NOMO-1 treated with DMSO at 0.1 percent for 48 hours (cell line): ENCODE data around the gene RNF151.
A peak's percentile ranks its signal among the peaks of the same experiment; 100 is the strongest.
"Not testable (repeated sequence)": the region's sequence is repeated elsewhere in the genome, so short reads cannot be mapped to it uniquely, and the experiment has no call there.

Experiments used
- DNase-seq: peaks from one replicate; lab custom pipeline; 2025; ENCODE audit not compliant: unreplicated experiment; lab: John Stamatoyannopoulos, UW

RNF151 gene

GRCh38 chr16:1958715-1959268, 7.9 kb upstream of the RNF151 start:
- no peak for DNase-seq

GRCh38 chr16:1959269-1960039, 7.2 kb upstream of the RNF151 start, which contains the start of gene NDUFB10:
Gene NDUFB10 (plus strand): TSS chr16:1959538. CDS start chr16:1959625, 87 bp downstream.
- peak; percentile 81 for DNase-seq

GRCh38 chr16:1960665-1961630, 5.7 kb upstream of the RNF151 start:
- no peak for DNase-seq

- DNase-seq = no peak
These were observed 5.0 kb upstream of the RNF151 start for GRCh38 chr16:1961651-1962067.

- not testable (repeated sequence) for DNase-seq
These were observed 4.2 kb upstream of the RNF151 start for GRCh38 chr16:1962161-1963153.

DNA sequence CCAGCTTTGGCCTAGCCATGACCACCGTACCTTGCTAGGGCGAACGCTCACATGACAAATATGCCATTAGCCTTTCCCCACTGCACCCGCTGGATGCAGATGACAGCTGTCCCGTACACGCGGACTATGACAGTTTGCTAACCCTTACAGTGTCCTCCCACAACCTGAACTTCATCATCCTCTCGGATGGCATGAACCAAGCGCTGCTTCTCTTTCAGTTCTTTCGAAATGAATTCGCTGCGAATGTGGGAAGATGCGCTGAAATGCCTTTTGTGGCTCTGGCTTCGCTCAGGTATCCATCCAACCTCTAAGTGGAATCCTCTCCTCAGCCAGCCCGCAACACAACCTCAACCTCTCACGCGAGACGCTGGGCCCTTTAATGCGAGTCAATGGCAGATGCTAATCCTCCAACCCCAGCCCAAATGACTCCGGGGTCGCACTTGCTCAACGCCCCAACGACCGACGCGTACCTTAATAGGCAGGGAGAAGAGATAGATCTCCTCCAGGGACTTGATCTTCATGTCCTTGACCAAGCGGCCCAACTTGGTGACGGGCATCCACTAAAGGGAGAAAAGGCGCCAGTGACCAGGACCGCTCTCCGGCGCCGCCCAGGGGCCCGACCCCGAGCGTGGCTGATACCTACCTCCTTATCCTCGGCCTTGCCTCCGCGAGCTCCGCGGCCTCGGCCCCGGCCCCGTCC, 2.7 kb upstream of the RNF151 start:
- no peak for DNase-seq

DNA sequence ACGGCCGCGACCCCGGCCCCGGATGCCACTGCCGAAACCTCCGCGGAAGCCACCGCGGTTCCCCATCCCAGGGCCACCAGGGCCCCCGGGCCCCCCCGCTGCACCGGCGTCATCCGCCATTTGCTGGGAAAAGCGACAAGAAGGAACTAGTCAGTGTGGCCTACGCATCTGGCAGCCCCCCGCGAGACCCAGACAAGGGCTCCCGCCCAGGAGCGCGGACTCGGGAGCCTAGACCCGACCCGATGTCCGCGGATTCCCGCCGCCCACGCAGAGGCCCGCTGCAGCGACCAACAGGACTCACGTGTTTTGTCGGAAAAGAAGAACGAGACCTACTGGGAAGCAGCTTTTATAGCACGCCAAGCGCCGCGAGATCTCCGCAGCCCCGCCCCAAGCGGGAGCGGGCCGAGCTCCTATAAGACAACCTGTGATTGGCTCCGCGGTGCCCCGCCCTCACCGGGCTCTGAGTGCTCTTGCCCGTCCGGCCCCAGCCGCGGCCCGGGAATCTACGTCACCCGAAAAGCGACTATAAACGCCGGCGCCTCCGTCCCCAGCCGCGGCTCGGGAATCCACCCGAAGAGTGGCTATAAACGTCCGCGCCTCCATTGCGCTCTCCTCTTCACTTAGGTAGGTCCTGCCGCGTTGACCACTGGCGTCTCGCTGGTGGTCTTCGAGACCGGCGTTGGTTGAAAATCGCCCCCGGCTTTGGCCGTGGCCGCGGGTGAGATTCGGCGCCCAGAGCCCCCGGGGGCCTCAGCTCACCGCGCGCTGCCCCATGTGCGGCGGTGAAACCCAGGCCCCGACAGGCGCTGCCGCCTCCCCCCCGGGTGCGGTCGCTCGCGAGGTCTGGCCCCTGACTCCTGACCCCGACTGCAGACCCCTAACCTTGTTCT, 1.9 kb upstream of the RNF151 start, which contains the start of gene RPS2:
RPS2 (minus strand) TSS at position 321 of the 890 bp plus-strand sequence; CDS start at position 120, 201 bp downstream.
- peak; percentile 98 for DNase-seq

GRCh38 chr16:1965396-1966001, 1.2 kb upstream of the RNF151 start:
- no peak for DNase-seq

DNA sequence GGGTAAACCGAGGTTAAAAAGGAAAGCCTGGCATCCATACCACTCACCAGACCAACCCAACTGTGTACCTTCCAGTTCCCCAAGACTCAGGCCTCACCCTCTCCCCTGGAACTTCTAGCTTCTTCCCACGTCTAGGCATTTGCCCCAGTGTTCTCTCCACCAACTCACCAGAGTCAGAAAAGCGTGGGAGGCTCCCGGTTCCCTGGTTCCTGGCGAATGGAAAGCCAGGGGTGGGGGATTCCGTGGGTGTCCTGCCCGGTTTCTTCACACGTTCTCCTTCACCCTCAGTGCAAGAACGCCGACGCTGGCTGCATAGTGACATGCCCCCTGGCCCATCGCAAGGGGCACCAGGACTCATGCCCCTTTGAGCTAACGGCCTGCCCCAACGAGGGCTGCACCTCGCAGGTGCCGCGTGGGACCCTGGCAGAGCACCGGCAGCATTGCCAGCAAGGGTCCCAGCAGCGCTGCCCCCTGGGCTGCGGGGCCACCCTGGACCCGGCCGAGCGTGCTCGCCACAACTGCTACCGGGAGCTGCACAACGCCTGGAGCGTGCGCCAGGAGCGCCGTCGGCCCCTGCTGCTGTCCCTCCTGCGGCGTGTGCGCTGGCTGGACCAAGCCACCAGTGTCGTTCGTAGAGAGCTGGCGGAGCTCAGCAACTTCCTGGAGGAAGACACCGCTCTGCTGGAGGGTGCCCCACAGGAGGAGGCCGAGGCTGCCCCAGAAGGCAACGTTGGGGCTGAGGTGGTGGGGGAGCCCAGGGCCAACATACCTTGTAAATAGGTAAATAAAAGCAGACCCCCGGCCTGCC, 1.7 kb downstream of the RNF151 start:
- no peak for DNase-seq

DNA sequence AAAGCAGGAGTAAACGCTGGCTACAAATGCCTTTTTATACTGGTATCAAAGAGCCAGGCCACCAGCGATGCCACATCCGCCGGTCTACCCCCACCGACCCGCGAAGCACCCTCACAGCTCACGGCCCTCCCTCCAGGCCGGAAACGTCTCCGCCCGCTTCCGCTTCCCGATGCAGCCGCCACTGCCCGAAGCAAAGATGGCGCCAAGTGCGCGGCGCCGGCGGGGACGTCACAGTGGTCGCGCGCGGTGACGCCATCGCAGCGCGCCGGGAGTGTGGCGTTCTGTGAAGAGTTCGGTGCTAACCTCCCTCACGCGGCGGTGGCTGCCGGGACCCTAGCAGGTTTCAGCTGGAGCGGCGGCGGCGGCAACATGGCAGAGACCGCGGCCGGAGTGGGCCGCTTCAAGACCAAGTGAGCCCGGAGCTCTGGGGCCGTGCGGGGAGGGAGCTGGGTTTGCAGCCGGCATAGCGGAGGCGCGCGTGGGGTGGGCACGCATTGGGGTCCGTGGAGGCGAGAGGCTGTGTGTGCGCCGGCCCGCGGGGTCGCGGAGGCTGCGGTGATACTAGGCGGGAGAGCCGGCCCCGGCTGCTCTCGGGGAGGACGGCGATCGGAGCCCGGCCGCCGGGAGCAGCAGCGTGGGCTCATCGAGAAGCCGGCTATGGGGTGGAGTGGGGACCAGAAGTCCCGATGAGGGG, 5.3 kb downstream of the RNF151 start, which contains the start of gene TBL3:
TBL3 (plus strand) TSS at position 258 of the 694 bp plus-strand sequence; CDS start at position 370, 112 bp downstream.
- DNase-seq = peak; percentile 88

GRCh38 chr16:1972490-1972877, 5.8 kb downstream of the RNF151 start:
- no peak for DNase-seq

DNA sequence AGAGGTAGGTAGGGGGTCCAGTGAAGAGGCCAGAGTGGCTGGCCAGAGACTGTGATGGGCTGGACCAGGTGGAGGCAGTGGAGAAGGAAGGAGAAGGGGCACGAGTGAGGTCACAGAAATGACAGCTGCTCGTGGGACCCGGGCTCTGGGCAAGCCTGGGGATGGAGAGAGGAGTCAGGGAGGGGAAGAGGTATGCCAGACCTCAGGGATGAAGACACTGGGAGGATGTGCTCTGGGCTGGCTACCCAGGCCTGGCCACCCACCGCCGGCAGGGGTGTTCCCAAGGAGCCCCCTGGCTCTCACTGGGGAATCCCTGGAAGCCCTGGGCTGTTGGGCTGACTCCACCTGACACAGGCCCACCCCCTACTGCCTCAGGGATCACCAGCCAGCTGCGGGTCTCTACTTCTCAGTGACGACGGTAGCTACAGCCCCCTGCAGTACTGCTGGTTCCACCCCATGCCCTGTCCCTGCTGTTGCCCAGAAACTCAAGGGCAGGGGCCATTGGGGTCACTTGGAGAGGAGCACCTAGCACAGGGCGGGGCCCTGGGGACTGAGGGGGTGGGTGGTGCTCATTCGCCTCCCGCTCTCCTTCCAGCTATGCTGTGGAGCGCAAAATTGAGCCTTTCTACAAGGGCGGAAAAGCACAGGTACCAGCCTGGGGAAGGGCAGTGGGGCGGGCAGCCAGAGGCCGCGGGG, 7.0 kb downstream of the RNF151 start:
- no peak for DNase-seq

DNA sequence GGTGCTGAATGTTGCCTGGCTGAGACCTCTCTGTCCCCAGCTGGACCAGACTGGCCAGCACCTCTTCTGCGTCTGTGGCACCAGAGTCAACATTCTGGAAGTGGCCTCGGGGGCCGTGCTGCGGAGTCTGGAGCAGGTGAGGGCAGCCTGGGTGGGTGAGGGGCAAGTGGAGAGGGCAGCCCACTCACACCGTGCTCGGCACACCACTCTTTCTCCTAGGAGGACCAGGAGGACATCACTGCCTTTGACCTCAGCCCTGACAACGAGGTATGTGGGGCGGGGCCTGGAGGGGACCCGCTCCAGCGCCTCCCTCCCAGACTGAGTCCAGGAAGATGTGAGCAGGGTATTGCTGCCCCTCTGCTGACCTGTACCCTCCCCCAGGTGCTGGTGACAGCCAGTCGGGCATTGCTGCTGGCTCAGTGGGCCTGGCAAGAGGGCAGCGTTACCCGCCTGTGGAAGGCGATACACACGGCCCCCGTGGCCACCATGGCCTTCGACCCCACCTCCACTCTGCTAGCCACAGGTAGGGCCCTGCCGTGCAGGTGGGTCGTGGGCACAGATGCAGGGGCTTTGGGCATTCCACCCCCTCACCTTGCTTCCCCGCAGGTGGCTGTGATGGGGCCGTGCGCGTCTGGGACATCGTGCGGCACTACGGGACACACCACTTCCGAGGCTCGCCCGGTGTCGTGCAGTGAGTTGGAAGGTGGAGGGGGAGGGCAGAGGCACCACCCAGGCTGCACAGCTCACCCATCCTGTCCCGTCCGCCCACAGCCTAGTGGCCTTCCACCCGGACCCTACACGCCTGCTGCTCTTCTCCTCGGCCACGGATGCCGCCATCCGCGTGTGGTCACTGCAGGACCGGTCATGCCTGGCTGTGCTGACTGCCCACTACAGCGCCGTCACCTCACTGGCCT, 7.8 kb downstream of the RNF151 start:
- no peak for DNase-seq

- no peak for DNase-seq
These were observed 9.0 kb downstream of the RNF151 start for GRCh38 chr16:1975432-1976215.
